GM12872 (cell line): ENCODE data around the gene KLHL29.

Experiments
- CTCF ChIP-seq: IDR thresholded peaks from 3 replicates; pipeline ENCODE4 v1.5.1; 2011; ENCODE audit warnings: low read depth, mild to moderate bottlenecking, low read length, moderate library complexity; ENCODE audit not compliant: insufficient read depth

KLHL29 gene

GRCh38 chr2:23622466-23622865, 237.5 kb downstream of the KLHL29 start:
- no peak for TF ChIP-seq CTCF

- TF ChIP-seq CTCF: no peak
Measured at GRCh38 chr2:23622966-23623675, 238.1 kb downstream of the KLHL29 start.

GRCh38 chr2:23624378-23624777, 239.4 kb downstream of the KLHL29 start:
- TF ChIP-seq CTCF: peak; percentile 71

- no peak for TF ChIP-seq CTCF
Measured at GRCh38 chr2:23624915-23625314, 239.9 kb downstream of the KLHL29 start.

- TF ChIP-seq CTCF: no peak
Measured at GRCh38 chr2:23625726-23626125, 240.7 kb downstream of the KLHL29 start.

- TF ChIP-seq CTCF: no peak
Measured at GRCh38 chr2:23626701-23627230, 241.8 kb downstream of the KLHL29 start.

- no peak for TF ChIP-seq CTCF
Measured at GRCh38 chr2:23627236-23628009, 242.4 kb downstream of the KLHL29 start.
